COLO829 (cell line): ENCODE results near the gene TAF6L.
A peak's percentile ranks its signal among the peaks of the same experiment; 100 is the strongest.
"Not testable (repeated sequence)": the region's sequence is repeated elsewhere in the genome, so short reads cannot be mapped to it uniquely, and the experiment has no call there.

Experiments
- DNase-seq: peaks from one replicate; pipeline ENCODE4 v3.0.0; 2012; ENCODE audit warnings: low spot score

TAF6L gene, protein sequence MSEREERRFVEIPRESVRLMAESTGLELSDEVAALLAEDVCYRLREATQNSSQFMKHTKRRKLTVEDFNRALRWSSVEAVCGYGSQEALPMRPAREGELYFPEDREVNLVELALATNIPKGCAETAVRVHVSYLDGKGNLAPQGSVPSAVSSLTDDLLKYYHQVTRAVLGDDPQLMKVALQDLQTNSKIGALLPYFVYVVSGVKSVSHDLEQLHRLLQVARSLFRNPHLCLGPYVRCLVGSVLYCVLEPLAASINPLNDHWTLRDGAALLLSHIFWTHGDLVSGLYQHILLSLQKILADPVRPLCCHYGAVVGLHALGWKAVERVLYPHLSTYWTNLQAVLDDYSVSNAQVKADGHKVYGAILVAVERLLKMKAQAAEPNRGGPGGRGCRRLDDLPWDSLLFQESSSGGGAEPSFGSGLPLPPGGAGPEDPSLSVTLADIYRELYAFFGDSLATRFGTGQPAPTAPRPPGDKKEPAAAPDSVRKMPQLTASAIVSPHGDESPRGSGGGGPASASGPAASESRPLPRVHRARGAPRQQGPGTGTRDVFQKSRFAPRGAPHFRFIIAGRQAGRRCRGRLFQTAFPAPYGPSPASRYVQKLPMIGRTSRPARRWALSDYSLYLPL

DNA sequence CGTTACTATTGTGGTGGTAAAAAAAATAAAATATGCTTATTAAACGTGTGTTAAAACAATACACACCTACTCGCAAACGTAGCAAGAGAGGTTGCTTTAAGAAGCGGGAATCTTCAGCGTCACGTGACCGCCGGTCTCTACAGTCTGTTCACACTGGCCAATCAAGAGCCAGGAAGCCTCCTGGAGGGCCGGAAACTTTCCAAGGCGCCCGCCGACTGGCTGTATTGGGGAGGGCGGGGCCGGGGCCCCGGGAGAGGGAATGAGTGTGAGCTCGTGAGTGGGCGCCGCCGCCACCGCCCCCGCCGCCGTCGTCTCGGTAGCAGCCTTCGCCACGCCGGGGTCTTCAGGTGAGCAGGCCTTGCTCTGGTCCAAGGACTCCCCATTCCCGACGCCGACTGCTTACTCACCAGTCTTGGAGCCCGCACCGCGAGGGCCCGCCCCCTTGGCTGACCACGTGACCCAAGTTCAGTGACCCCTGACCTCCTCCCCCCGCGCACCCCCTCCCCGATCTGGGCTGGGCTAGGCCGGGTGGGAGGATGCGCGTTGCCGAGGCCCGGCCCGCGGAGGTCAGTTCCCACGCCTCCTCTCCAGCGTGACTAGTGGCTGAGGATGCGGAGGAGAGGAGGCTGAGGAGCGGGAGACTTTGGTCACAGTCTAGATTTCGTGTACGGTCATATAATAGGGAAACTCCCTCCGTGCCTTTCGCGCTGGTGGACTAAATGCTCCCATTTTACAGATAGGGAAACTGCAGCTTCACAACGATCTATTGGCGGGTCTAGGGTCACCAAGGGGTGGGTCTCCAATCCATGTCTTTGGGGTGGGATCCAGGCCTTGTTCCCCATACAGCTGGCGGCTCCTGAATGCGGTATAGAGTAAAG, at the start of gene TAF6L:
TAF6L (plus strand) TSS at position 253 of the 878 bp plus-strand sequence. CDS start 4,388 bp downstream, outside the sequence.
- DNase-seq, result peak; percentile 97

DNA sequence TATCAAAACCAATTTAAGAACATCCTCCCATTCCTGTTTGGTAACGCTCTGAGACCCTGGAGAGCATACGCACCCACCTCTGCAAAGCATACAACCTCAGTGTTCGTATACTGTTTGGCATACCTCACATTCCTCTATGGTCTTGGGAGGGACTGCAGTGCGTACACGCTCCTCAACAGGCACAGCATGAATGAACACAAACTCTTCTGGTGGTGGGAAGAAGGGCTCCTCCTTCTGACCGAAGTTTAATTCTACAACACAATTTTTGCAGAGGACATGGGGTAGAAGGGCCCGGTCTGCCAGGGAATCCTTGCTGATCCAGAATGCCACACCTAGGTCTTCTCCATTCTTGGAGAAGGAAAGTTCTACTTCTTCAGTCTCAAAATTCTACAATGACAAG, 49.2 kb upstream of the TAF6L start:
- DNase-seq, result no peak

DNA sequence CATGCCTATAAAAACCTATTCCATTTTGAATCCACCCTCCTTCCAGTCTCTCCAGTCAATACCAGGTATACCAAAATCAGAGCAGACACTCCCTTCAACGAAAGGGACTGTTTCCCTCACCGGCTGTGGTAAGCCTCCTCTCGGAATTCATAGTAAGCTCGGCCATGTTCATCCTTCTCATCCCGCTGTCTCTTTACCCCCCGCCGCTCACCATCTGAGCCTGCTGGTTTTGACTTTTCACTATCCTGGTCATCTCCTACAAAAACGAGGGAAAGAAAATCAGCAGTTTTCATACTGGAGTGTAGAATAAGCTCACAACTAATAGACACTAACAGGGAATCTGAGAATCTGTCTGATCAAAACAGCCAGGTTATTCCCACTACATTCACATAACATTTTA, 47.0 kb upstream of the TAF6L start:
- DNase-seq, result no peak

DNA sequence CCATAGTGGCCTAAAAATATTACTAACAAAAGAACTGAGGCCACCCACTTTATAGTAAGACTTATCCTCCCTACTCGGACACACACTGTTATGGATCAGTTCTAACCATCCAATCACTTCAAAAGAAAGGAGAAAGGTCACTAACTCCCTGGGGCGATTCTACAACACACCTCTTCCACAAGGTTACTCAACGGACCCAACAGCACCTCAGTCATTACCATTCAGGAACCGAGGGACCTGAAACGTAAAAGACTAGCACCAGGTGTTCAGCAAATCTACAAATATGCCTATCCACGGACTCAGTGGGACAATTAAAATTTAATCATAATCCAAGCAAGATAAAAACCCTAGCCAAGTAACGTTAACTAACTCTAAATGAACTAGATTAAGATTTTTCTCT, 45.5 kb upstream of the TAF6L start:
- DNase-seq, result no peak

DNA sequence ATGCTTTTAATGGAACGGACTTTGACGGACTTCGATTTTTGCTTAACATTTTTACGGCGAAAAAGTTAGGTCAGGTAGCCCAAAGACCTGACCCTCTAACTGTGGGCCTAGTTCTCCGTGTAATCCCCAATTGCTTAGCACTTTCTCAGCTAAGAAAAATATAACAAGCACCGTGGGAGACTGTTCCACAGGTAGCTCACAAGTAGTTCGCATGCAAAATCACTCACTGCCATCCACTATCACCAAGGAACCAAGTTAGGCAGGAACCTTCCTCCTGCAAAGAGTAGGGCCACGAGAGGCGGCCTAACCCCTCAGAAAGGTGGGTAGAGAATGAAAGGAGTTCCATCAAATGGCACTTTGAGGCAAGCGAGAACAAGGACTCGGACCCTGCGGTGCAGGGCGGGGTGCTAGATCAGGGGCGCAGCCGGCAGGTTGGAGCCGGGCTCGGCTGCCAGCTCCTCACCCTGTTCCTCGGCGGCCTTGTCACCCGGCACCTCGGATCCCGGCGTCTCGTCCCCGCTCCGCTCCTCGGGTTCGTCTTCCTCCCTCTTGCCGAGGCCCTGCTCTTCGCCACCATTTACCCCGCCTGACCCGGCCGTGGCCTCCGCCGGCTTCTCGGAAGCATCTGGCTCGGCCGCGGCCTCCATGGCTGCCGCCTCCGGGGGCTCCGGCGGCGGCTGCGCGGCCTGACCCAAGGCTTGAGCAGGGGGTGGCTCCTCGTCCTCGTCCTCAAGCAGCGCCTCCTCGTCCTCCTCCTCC, 44.9 kb upstream of the TAF6L start:
- no peak for DNase-seq

DNA sequence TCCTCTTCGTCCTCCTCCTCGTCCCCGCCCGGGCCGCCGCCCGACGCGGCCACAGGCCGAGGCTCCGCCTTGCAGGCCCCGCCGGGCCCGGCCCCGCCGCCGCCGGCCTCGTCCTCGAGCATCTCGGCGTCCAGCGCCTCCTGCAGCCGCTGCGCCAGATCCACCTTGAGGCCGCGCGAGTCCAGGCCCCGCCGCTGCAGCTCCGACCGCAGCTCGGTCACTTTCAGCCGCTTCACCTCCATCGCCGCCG, 44.4 kb upstream of the TAF6L start:
- no peak for DNase-seq

DNA sequence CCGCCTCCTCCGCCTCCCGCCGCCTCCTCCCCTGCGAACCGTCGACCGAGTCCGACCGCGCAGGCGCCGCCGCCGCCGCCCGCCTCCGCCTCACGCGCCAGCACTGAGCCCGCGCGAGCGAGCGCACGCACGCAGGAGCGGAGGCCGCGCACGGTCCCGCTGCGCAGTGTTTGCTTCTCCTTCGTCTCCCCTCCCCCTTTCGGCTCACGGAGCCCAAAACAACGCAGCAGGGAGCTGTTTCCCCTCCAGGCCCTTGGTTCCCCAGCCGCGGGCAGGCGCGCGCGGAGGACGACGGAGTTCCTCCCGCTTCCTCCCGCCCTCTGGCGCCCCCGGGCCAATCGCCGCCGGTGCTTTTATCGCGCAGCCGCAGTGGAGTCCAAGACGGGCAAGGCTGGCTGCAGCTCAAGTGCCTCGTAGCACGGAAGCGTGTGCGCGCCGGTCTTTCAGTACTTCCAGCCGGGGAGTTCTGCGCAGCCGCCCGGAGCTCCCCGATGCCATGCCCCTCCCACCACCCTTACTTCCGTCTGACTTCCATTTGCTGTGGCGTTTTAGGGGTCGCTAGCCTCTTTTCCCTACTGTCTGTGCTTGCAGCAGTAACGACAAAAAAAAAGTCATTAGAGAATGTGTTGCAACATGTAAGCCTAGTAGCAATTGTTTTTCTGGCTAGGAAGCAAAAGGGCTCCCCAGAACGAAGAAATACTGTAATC, 43.9 kb upstream of the TAF6L start, which contains the start of gene HNRNPUL2:
HNRNPUL2 (minus strand) TSS at position 293 of the 707 bp plus-strand sequence. CDS start 301 bp downstream, outside the sequence.
- peak; percentile 99 for DNase-seq

DNA sequence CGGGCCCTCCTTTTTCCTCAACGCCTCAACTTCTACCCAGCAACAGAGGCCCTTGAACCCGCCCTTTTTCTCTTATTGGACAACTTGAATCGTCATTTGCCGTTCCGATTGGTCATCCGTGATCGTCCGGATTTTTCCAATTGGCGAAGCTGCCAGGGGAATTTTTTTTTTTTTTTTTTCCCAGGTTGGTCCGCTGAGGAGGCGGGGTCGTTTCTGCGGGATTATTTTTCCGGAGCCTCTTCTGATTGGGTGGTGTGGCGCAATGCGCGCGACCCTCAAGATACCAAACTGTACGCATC, 43.4 kb upstream of the TAF6L start:
- peak; percentile 97 for DNase-seq

DNA sequence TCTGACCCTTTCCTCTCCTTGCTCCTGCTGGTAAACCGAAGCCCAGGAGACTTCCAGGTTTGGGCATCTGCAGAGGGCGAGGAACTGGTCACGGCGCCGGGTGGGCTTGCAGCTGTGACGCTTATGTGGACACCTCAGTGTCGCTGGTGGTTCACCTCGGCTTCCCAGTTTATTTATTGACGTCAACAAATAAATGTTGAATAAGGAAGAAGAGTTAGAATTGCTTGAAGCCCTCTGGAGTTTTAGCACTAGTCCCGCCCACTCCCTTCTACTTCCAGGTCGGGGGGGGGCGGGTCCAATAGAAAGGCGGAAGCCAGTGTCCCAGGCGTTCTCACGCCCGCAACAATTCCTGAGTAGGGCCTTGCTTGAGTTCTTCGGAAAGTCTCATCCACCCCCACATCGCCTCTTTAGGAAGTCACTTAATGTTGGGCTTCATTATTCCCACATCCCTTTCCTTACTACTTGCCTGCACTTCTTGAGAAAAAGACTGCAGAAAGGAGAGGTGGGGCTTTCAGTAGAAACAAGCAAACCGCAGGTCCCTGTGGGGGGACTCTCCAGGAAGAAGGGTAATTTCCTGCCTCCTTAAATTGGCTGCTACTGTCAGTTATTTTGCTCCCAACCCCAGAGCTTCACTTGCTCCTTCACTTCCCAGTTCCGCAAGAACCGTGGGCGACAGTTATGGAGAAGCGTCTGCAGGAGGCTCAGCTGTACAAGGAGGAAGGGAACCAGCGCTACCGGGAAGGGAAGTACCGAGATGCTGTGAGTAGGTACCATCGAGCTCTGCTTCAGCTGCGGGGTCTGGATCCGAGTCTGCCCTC, 42.8 kb upstream of the TAF6L start, which contains the start of gene TTC9C:
TTC9C (plus strand) TSS at position 316 of the 818 bp plus-strand sequence; CDS start at position 679, 363 bp downstream.
- peak; percentile 86 for DNase-seq

DNA sequence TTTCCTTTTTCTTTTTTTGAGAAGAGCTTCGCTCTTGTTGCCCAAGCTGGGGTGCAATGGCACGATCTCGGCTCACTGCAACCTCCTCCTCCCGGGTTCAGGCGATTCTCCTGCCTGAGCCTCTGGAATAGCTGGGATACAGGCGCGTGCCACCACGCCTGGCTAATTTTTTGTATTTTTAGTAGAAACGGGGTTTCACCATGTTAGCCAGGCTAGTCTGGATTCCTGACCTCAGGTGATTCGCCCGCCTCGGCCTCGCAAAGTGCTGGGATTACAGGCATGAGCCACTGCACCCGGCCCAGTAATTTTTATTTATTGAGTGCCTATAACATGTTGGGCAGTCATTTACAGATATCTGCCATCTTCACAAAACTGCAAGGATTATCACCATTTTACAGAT, 41.1 kb upstream of the TAF6L start:
- DNase-seq, result not testable (repeated sequence)

DNA sequence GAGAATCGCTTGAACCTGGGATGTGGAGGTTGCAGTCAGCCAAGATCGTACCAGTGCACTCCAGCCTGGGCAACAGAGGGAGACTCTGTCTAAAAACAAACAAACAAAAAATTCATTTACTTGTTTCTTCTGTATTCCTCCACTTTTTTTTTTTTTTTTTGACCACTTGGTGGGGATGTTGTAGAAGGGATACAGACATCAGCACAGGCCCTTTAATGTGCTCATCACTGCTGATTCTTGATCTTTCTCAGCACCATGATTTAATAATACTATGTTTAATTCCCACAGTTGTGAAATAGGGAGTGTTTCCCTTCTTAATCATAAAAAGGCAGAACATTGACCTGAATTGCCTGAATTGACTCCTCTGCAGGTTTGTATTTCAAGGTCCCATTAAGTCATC, 38.4 kb upstream of the TAF6L start:
- DNase-seq, result no peak

DNA sequence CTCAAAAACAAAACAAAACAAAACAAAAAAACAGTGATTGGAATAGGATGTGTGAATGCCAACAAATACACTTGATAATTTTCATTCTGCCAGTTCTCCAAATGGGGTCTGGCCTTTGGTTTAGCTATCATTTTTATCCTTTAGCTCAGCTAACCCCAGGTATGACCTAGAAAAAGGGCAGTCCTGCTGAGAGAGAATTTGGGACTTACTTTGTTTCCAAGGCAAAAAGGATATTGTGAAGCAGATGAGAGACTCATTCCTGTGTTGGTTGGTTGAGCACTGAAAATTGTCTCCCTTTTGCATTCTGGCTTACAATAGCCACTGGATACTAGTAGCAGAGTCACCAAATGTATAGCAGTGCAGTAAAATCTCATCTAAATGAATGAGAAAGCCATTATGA, 34.0 kb upstream of the TAF6L start:
- no peak for DNase-seq

DNA sequence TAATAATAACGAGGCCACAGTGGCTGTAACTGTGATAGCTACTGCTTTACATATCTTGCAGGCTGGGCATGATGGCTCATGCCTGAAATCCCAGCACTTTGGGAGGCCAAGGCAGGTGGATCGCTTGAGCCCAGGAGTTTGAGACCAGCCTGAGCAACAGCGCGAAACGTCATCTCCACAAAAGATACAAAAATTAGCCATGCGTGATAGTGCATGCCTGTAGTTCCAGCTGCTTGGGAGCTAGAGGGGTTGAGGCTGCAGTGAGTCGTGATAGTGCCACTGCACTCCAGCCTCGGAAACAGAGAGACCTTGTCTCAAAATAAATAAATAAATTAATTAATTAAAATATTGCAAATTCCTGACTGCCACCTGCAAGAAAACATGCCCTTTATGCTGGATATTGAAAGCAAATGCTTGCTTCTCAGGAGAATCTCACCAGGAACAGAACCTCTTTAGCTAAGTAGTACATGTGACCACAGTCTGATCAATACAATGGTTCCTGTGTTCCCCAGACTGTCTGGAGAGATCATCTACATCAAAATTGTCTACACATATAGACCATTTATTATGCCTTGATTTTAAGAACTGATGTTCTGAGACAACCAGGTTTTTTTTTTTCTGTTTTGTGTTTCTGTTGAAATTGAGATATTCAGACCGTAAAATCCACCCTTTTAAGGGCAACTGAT, 23.6 kb upstream of the TAF6L start:
- DNase-seq, result peak; percentile 94

DNA sequence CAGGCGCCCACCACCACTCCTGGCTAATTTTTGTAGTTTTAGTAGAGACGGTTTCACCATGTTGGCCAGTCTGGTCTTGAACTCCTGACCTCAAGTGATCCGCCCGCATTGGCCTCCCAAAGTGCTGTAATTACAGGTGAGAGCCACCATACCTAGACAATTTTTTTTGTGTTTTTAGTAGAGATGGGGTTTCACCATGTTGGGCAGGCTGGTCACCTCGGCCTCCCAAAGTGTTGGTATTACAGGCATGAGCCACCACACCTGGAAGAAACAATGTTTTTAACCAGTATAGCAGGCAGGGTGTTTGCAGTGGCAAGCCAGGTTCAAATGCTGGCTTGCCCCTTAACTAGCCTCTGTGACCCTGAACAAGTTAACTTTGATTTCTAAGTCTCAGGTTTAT, 21.3 kb upstream of the TAF6L start:
- DNase-seq, result not testable (repeated sequence)

DNA sequence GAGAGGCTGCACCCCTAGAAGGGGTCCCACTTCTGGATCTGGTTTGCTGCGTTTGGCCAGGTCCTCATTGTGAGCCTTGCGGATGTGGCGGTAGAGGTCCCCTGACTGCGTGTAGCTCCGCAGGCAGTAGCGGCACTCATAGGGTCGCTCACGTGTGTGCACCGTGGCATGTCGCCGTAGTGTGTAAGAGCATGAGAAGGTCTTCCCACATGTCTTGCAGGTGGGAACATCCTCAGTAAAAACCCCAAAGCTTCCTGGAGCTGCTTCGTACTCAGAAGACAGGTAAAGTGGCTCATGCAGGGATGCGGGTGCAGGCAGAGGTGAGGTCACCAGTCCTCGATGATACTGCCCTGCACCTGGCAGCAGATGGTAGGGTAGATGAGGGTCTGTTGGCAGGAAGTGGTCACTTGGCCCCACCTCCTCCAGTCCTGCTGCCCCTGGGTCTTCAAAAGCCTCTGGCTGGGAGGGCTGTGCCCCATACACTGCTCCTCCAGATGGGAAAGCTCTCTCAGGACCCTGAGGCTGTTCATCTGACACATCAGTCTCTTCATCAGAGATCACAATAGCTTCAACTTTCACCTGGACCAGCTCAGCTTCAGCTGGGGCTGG, 18.9 kb upstream of the TAF6L start:
- no peak for DNase-seq

DNA sequence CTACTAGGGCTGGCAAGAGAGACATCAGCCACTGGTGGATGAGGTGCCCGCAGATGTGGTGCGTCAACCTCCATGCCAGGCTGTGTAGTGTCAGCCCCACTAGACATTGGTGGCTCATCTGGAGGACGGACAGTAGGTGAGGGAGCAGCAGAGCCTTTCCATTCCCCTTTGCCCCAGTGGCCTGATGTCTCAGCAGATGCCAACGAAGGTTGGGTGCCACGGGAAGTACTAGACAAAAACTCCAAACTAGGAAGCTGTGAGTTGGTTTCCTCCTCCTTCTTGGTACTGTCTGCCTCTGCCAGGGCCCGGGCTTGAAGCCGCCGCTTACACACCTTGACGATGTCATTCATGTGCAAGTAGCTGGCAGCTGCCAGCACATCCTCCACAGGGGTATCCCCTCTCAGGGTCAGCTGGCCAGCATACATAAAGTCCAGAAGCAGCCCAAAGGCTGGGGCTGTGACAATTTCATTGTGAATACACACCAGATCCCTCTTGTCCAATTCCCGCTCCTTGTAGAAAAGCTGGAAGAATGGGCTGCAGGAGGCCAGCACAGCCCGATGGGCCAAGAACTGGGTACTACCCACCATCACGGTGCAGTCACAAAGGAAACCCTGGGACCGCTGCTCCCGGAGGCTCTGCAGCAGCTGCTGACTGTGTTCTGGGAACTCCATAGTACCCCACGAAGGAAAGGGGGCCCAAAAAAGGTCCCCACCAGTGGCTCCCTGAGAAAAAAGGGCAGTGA, 18.0 kb upstream of the TAF6L start:
- DNase-seq, result no peak

DNA sequence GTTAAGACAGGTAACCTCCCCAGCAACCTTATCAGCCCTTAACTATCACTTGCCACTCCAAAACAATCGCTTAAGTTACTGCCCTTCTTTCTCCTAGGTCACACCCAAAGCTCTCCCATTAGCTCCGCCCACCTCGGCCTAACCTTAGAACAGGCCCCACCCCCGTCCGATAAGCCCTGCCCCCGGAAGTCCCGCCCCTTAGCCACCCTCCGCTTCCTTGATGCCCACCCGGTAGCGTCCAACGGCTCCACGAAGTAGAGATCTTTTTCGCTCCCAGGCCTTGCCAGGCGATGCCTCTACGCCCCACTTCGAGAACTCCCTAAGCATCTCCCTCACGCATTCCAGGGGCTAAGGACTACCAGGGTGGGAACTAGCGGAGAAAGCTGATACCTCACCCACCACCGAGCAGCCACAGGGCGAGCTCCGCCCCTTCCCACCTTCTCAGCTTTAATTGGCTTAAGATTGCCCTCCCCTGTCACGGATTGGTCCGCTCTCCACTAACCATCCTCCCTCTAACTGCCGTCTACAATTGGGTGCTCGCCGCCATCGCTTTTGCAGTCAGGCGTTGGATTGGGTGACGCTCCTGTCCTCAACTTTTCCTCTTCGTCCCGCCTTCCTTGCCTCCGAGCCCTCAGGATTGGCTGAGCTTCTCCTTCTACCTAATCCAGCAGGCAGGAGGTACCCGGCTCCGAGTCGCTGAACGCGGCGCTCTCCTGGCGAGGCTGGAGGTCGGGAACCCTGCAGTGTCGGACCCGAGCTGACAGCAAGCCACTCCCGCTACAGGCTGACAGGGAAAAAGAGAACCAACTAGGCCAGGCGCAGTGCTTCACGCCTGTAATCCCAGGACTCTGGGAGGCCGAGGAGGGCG, 17.2 kb upstream of the TAF6L start, which contains the start of gene ZBTB3:
ZBTB3 (minus strand) TSS at position 425 of the 868 bp plus-strand sequence. CDS start 496 bp downstream, outside the sequence.
- DNase-seq, result peak; percentile 98
